Trophoblast cell (in vitro differentiated cells and primary cell): ENCODE results near the gene SURF6.

Source experiments
- DNase-seq, 2 donors: peaks; one replicate each; pipeline ENCODE4 v3.0.0-alpha.2; 2016
- H2AFZ ChIP-seq: 2 replicates; pipeline ENCODE4 v1.6.1; 2013; ENCODE audit warnings: low read length, moderate library complexity, mild to moderate bottlenecking; ENCODE audit not compliant: insufficient read depth, poor library complexity
- H2AK5ac ChIP-seq: 2 replicates; pipeline ENCODE4 v1.6.1; 2013; ENCODE audit warnings: mild to moderate bottlenecking, low read length
- H2BK120ac ChIP-seq: 2 replicates; pipeline ENCODE4 v1.6.1; 2013; ENCODE audit warnings: low read length, mild to moderate bottlenecking, moderate library complexity; ENCODE audit not compliant: insufficient read depth, poor library complexity
- H2BK12ac ChIP-seq: 2 replicates; pipeline ENCODE4 v1.6.1; 2013; ENCODE audit warnings: mild to moderate bottlenecking, low read length, moderate library complexity
- H2BK5ac ChIP-seq: 2 replicates; pipeline ENCODE4 v1.6.1; 2013; ENCODE audit warnings: low read length, low read depth, moderate library complexity, mild to moderate bottlenecking; ENCODE audit not compliant: poor library complexity
- H3K14ac ChIP-seq: 2 replicates; pipeline ENCODE4 v1.6.1; 2013; ENCODE audit warnings: mild to moderate bottlenecking, low read length
- H3K18ac ChIP-seq: 2 replicates; pipeline ENCODE4 v1.6.1; 2013; ENCODE audit warnings: mild to moderate bottlenecking, low read length
- H3K23ac ChIP-seq: 2 replicates; pipeline ENCODE4 v1.6.1; 2013; ENCODE audit warnings: low read length
- H3K27ac ChIP-seq: 2 replicates; pipeline ENCODE4 v1.5.1; 2013; ENCODE audit warnings: low read depth, mild to moderate bottlenecking, inconsistent platforms, low read length, moderate library complexity
- H3K27me3 ChIP-seq: 2 replicates; pipeline ENCODE4 v1.6.1; 2013; ENCODE audit warnings: inconsistent platforms, mild to moderate bottlenecking, low read length, moderate library complexity; ENCODE audit not compliant: insufficient read depth
- H3K36me3 ChIP-seq, 2 experiments: 1 replicate in 1 of 2; 2 replicates in 1 of 2; pipeline ENCODE4 v1.6.1; 2013; ENCODE audit warnings: low read length in 2 of 2, mild to moderate bottlenecking in 2 of 2, moderate library complexity in 1 of 2; ENCODE audit not compliant: insufficient read depth in 2 of 2, control insufficient read depth in 1 of 2
- H3K4ac ChIP-seq: 2 replicates; pipeline ENCODE4 v1.6.1; 2013; ENCODE audit warnings: low read depth, mild to moderate bottlenecking, low read length, moderate library complexity
- H3K4me1 ChIP-seq, 2 experiments: 1 replicate in 1 of 2; 2 replicates in 1 of 2; pipeline ENCODE4 v1.6.1; 2013; ENCODE audit warnings: low read length in 2 of 2, mild to moderate bottlenecking in 2 of 2, moderate library complexity in 1 of 2; ENCODE audit not compliant: insufficient read depth in 2 of 2, control insufficient read depth in 1 of 2
- H3K4me2 ChIP-seq: 2 replicates; pipeline ENCODE4 v1.6.1; 2013; ENCODE audit warnings: inconsistent platforms, mild to moderate bottlenecking, low read length, moderate library complexity
- H3K4me3 ChIP-seq: 2 replicates; pipeline ENCODE4 v1.5.1; 2013; ENCODE audit warnings: mild to moderate bottlenecking, low read depth, low read length, inconsistent platforms
- H3K79me1 ChIP-seq: one replicate; pipeline ENCODE4 v1.6.1; 2013; ENCODE audit warnings: low read length
- H3K79me2 ChIP-seq: 2 replicates; pipeline ENCODE4 v1.6.1; 2013; ENCODE audit warnings: low read length, mild to moderate bottlenecking; ENCODE audit not compliant: control insufficient read depth, insufficient read depth, poor library complexity
- H3K9ac ChIP-seq: 2 replicates; pipeline ENCODE4 v1.6.1; 2013; ENCODE audit warnings: mild to moderate bottlenecking, low read length
- H3K9me3 ChIP-seq: 2 replicates; pipeline ENCODE4 v1.6.1; 2013; ENCODE audit warnings: low read depth, mild to moderate bottlenecking, control low read depth, inconsistent platforms, low read length; ENCODE audit not compliant: insufficient read depth
- H4K12ac ChIP-seq: 2 replicates; pipeline ENCODE4 v1.6.1; 2013; ENCODE audit warnings: low read depth, mild to moderate bottlenecking, low read length, moderate library complexity
- H4K8ac ChIP-seq: 2 replicates; pipeline ENCODE4 v1.6.1; 2013; ENCODE audit warnings: low read depth, mild to moderate bottlenecking, low read length, moderate library complexity
- H4K91ac ChIP-seq: one replicate; pipeline ENCODE4 v1.6.1; 2013; ENCODE audit warnings: low read depth, mild to moderate bottlenecking, low read length, moderate library complexity
- WGBS: extraction: QIAGEN DNeasy Blood & Tissue Kit; methylation state at CpG from one replicate; pipeline ENCODE4 v1.1.7; 2013; ENCODE audit warnings: missing lambda C conversion rate; ENCODE audit not compliant: insufficient read length, insufficient coverage; ENCODE audit errors: extremely low coverage; 5-methylcytosine and 5-hydroxymethylcytosine counted together

SURF6 gene

GRCh38 chr9:133344979-133345378, 9.0 kb upstream of the SURF6 start:
- peaks cover 12% of the 10 kb centered on the region for H3K79me1 ChIP-seq

GRCh38 chr9:133344071-133344470, 8.1 kb upstream of the SURF6 start:
- no peak overlapping the region for H3K23ac ChIP-seq
- H2AFZ ChIP-seq: no peak overlapping the region
- H4K8ac ChIP-seq: no peak overlapping the region
- no peaks in the 10 kb centered on the region for H3K27me3 ChIP-seq
- peaks cover 4 to 7% of the 10 kb centered on the region in 2 experiments for H3K4me1 ChIP-seq
- no peak overlapping the region for H3K4me3 ChIP-seq
- H3K18ac ChIP-seq: no peak overlapping the region
- H3K4ac ChIP-seq: no peak overlapping the region
- peaks cover 12% of the 10 kb centered on the region for H3K79me1 ChIP-seq
- no peak overlapping the region for H3K4me2 ChIP-seq
- H3K27ac ChIP-seq: no peak overlapping the region
- no peak overlapping the region for H4K12ac ChIP-seq
- no peak overlapping the region for H4K91ac ChIP-seq
- H3K9me3 ChIP-seq: peaks cover 1% of the 10 kb centered on the region
- no peak overlapping the region for H2BK12ac ChIP-seq
- H2BK120ac ChIP-seq: no peak overlapping the region
- DNase-seq: no peak
- H3K14ac ChIP-seq: no peak overlapping the region
- H3K36me3 ChIP-seq: peaks cover 67 to 74% of the 10 kb centered on the region in 2 experiments
- no peak overlapping the region for H3K9ac ChIP-seq
- no CpG with 5 or more reads among the region's 19 CpGs for WGBS
- H3K79me2 ChIP-seq: peaks cover 12% of the 10 kb centered on the region
- no peak overlapping the region for H2BK5ac ChIP-seq
- no peak overlapping the region for H2AK5ac ChIP-seq

More at GRCh38 chr9:133344979-133345378, 9.0 kb upstream of the SURF6 start:
- Histone ChIP-seq H3K4me2 (no peak overlapping the region), H3K18ac (no peak overlapping the region), H2AK5ac (no peak overlapping the region), H3K9me3 (peaks cover 1% of the 10 kb centered on the region), H2BK120ac (no peak overlapping the region), H3K4me1 (peaks cover 4 to 10% of the 10 kb centered on the region in 2 experiments), H3K23ac (no peak overlapping the region), H3K27ac (no peak overlapping the region), H4K91ac (no peak overlapping the region), H2BK12ac (no peak overlapping the region), H3K4me3 (no peak overlapping the region), H3K79me2 (peaks cover 13% of the 10 kb centered on the region), H4K8ac (no peak overlapping the region), H4K12ac (no peak overlapping the region), H3K9ac (no peak overlapping the region), H3K27me3 (no peaks in the 10 kb centered on the region), H3K36me3 (peaks cover 72 to 75% of the 10 kb centered on the region in 2 experiments), H3K14ac (no peak overlapping the region), H2BK5ac (no peak overlapping the region), H2AFZ (no peak overlapping the region), H3K4ac (no peak overlapping the region)
- no peak for DNase-seq
- WGBS: no CpG with 5 or more reads among the region's 12 CpGs

- H4K91ac ChIP-seq: no peak overlapping the region
- no peak overlapping the region for H4K8ac ChIP-seq
Measured at GRCh38 chr9:133342570-133342969, 6.6 kb upstream of the SURF6 start.

GRCh38 chr9:133342069-133342406, 6.0 kb upstream of the SURF6 start:
- H3K18ac ChIP-seq: no peak overlapping the region
- H2BK5ac ChIP-seq: no peak overlapping the region
- H3K9me3 ChIP-seq: peaks cover 1% of the 10 kb centered on the region
- no peak overlapping the region for H4K8ac ChIP-seq
- no peak overlapping the region for H3K4me3 ChIP-seq
- H2BK12ac ChIP-seq: no peak overlapping the region
- H3K4me2 ChIP-seq: no peak overlapping the region
- no peak overlapping the region for H2AFZ ChIP-seq
- no peak overlapping the region for H3K14ac ChIP-seq
- no peaks in the 10 kb centered on the region for H3K27me3 ChIP-seq
- peaks cover 63 to 74% of the 10 kb centered on the region in 2 experiments for H3K36me3 ChIP-seq
- H3K9ac ChIP-seq: no peak overlapping the region
- no peak overlapping the region for H4K12ac ChIP-seq
- H2BK120ac ChIP-seq: no peak overlapping the region
- no peak overlapping the region for H3K27ac ChIP-seq
- H3K4me1 ChIP-seq: peaks cover 4 to 6% of the 10 kb centered on the region in 2 experiments
- WGBS: no CpG with 5 or more reads among the region's 12 CpGs
- no peak overlapping the region for H2AK5ac ChIP-seq
- H3K4ac ChIP-seq: no peak overlapping the region
- H3K23ac ChIP-seq: no peak overlapping the region
- DNase-seq: no peak
- no peak overlapping the region for H4K91ac ChIP-seq
- H3K79me1 ChIP-seq: no peaks in the 10 kb centered on the region
- H3K79me2 ChIP-seq: no peaks in the 10 kb centered on the region

More at GRCh38 chr9:133342570-133342969, 6.6 kb upstream of the SURF6 start:
- Histone ChIP-seq H3K36me3 (peaks cover 63 to 74% of the 10 kb centered on the region in 2 experiments), H3K4ac (no peak overlapping the region), H2BK12ac (no peak overlapping the region), H2BK5ac (no peak overlapping the region), H2AFZ (no peak overlapping the region), H3K23ac (no peak overlapping the region), H2BK120ac (no peak overlapping the region), H3K79me1 (peaks cover 3% of the 10 kb centered on the region), H2AK5ac (no peak overlapping the region), H3K4me1 (peaks cover 4 to 6% of the 10 kb centered on the region in 2 experiments), H3K18ac (no peak overlapping the region), H3K9ac (no peak overlapping the region), H3K9me3 (peaks cover 1% of the 10 kb centered on the region), H3K4me3 (no peak overlapping the region), H4K12ac (no peak overlapping the region), H3K79me2 (peaks cover 3% of the 10 kb centered on the region), H3K27me3 (no peaks in the 10 kb centered on the region), H3K4me2 (no peak overlapping the region), H3K27ac (no peak overlapping the region), H3K14ac (no peak overlapping the region)
- DNase-seq: no peak
- no CpG with 5 or more reads among the region's 11 CpGs for WGBS
